ENCODE results near the gene SRSF1.
A peak's percentile ranks its signal among the peaks of the same experiment; 100 is the strongest.

SRSF1 gene, protein sequence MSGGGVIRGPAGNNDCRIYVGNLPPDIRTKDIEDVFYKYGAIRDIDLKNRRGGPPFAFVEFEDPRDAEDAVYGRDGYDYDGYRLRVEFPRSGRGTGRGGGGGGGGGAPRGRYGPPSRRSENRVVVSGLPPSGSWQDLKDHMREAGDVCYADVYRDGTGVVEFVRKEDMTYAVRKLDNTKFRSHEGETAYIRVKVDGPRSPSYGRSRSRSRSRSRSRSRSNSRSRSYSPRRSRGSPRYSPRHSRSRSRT

GRCh38 chr17:58006924-58007780 is at the start of gene SRSF1:
TSS of gene SRSF1 (minus strand) at chr17:58007246. CDS start at chr17:58007137, 109 bp downstream.
- peak within 1 kb of the TSS; percentile 76 for H3K4me3 ChIP-seq (ENCODE audit: low read depth, low read length)
- TF ChIP-seq CTCF (IDR thresholded peaks at IDR 0.05; ENCODE audit: low read depth, low read length): no peak

GRCh38 chr17:58056476-58056875 is 49.4 kb upstream of the SRSF1 start:
- no peak overlapping the region for H3K4me3 ChIP-seq (ENCODE audit: low read depth, low read length)
- TF ChIP-seq CTCF (IDR thresholded peaks at IDR 0.05; ENCODE audit: low read depth, low read length): no peak

DNA sequence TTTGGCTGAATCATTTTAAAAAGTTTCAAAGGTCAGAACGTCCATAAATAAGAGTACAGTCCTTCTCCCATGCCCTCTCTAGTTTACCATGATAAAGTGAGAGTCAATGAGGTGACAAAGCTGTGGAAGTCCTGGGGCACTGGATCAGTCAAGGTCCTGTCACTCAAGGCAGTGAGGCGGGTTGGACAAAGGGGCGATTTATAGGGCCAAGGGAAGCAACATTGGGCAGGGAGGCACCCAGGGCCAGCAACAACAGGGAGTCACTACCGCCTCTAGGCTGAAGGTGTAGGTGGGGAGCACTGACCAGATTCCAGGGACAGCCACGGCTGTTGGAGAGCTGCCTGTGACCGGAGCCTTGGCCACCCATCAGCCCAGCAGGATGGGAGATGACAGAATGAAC is 47.6 kb upstream of the SRSF1 start:
- TF ChIP-seq CTCF (IDR thresholded peaks at IDR 0.05; ENCODE audit: low read depth, low read length): no peak
- no peak overlapping the region for H3K4me3 ChIP-seq (ENCODE audit: low read depth, low read length)

GRCh38 chr17:58052945-58053715 is 46.1 kb upstream of the SRSF1 start:
- TF ChIP-seq CTCF (IDR thresholded peaks at IDR 0.05; ENCODE audit: low read depth, low read length): no peak

DNA sequence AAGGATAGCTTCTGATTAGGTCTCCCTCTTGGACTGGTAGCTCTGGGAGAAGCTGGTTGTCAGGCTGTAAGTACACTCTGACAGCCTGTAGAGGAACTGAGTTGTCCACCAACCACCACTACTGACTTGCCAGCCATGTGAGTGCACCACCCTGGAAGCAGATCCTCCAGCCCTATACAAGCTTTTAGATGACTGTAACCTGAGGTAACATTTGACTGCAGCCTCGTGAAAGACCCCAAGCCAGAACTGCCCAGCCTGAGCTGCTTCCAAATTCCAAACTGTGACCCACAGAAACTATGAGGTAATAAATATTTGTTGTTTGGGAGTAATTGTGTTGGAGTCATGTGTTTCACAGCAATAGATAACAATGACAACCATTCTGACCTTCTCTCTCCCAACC is 45.4 kb upstream of the SRSF1 start:
- no peak for TF ChIP-seq CTCF (IDR thresholded peaks at IDR 0.05; ENCODE audit: low read depth, low read length)
- H3K4me3 ChIP-seq (ENCODE audit: low read depth, low read length): no peak overlapping the region

More at GRCh38 chr17:58052945-58053715, 46.1 kb upstream of the SRSF1 start:
- H3K4me3 ChIP-seq (ENCODE audit: low read depth, low read length): no peak overlapping the region

- no peak overlapping the region for H3K4me3 ChIP-seq (ENCODE audit: low read depth, low read length)
- TF ChIP-seq CTCF (IDR thresholded peaks at IDR 0.05; ENCODE audit: low read depth, low read length): no peak
These were observed 44.4 kb upstream of the SRSF1 start for GRCh38 chr17:58051468-58051867.
